CD4-positive, alpha-beta T cell (primary cell): ENCODE data around the gene LBR. TPM values are rescaled to one million over a fixed set of nuclear protein-coding genes. Genes with fewer than 3 reads are reported as not detected.

Experiments
- ATAC-seq: fragments of 200-7000 bp; cut with Tn5 transposase; one replicate; pipeline ENCODE4 v1.10.0; 2022; ENCODE audit warnings: mild to moderate bottlenecking; ENCODE audit not compliant: poor library complexity
- CTCF ChIA-PET: fragments of 350-600 bp; sonication (Branson Sonifier 250); formaldehyde crosslinking; loops from one replicate; lab custom pipeline; 2021; ENCODE audit warnings: antibody characterized with exemption, inconsistent platforms; lab: Charles Lee
- POLR2A ChIA-PET: fragments of 350-600 bp; sonication (Branson Sonifier 250); formaldehyde crosslinking; loops from one replicate; lab custom pipeline; 2021; ENCODE audit warnings: antibody characterized with exemption, inconsistent platforms; lab: Charles Lee
- DNase-seq, 14 experiments: peaks; one replicate each; pipeline ENCODE4 v3.0.0-alpha.2; 2013 to 2020; ENCODE audit warnings: mixed read lengths in 2 of 14
- H3K27ac ChIP-seq, 2 donors: one replicate each; pipeline versions ENCODE4 v1.5.1 to v1.7.0; 2013; ENCODE audit warnings: low read length in 2 of 2, low read depth in 1 of 2, mild to moderate bottlenecking in 1 of 2
- H3K27me3 ChIP-seq, 2 experiments: 1 replicate in 1 of 2; 2 replicates in 1 of 2; pipeline versions ENCODE4 v1.6.1 to v1.7.0; 2013; ENCODE audit warnings: low read length in 2 of 2, control low read depth in 1 of 2, mild to moderate bottlenecking in 1 of 2, moderate library complexity in 1 of 2; ENCODE audit not compliant: insufficient read depth in 2 of 2, control insufficient read depth in 1 of 2
- H3K36me3 ChIP-seq: one replicate; pipeline ENCODE4 v1.6.1; 2013; ENCODE audit warnings: low read length, control low read depth; ENCODE audit not compliant: insufficient read depth
- H3K4me1 ChIP-seq: one replicate; pipeline ENCODE4 v1.6.1; 2013; ENCODE audit warnings: low read length, control low read depth; ENCODE audit not compliant: insufficient read depth
- H3K4me3 ChIP-seq: one replicate; pipeline ENCODE4 v1.5.1; 2013; ENCODE audit warnings: mild to moderate bottlenecking, low read length, moderate library complexity
- H3K9me3 ChIP-seq, 2 experiments: 1 replicate in 1 of 2; 2 replicates in 1 of 2; pipeline versions ENCODE4 v1.6.1 to v1.7.0; 2013; ENCODE audit warnings: low read length in 2 of 2, mild to moderate bottlenecking in 2 of 2, control low read depth in 1 of 2, moderate library complexity in 1 of 2; ENCODE audit not compliant: control insufficient read depth in 1 of 2, insufficient read depth in 1 of 2
- H3K27ac Mint-ChIP-seq: one replicate; pipeline ENCODE4 v1.8.0; 2020; ENCODE audit warnings: mixed read lengths
- H3K27me3 Mint-ChIP-seq: one replicate; pipeline ENCODE4 v1.8.0; 2021; ENCODE audit warnings: mixed read lengths
- H3K36me3 Mint-ChIP-seq: one replicate; pipeline ENCODE4 v1.8.0; 2021; ENCODE audit warnings: low read depth, mixed read lengths
- H3K4me1 Mint-ChIP-seq: one replicate; pipeline ENCODE4 v1.8.0; 2021; ENCODE audit warnings: low read depth, mixed read lengths
- H3K4me3 Mint-ChIP-seq: one replicate; pipeline ENCODE4 v1.8.0; 2020; ENCODE audit warnings: mild to moderate bottlenecking, mixed read lengths
- H3K9me3 Mint-ChIP-seq: one replicate; pipeline ENCODE4 v1.8.0; 2020; ENCODE audit warnings: mixed read lengths
- CTCF ChIP-seq: fragments of 200-600 bp; IDR thresholded peaks from one replicate; pipeline ENCODE4 v1.8.0; 2022; ENCODE audit warnings: antibody characterized with exemption, mild to moderate bottlenecking
- intact Hi-C, 2 experiments: fragments of 100-400 bp; cut with DNase I in 1 of 2; cut with micrococcal nuclease in 1 of 2; formaldehyde crosslinking; loops; one replicate each; pipeline versions ENCODE4 v1.15.1 to v1.9.0; 2023 to 2025; cut with DNase I, micrococcal nuclease
- total RNA-seq, 174 experiments: library from RNA in 2 of 174; stranded (reverse) in 2 of 174; gene quantifications; one replicate each; pipeline ENCODE4 v1.2.3 and lab custom pipeline; 2021 to 2026

The LBR gene
- total RNA-seq, 2 experiments from 2014 or later: 118 to 129 TPM

- no peaks in the 10 kb centered on the region for H3K9me3 ChIP-seq
- ATAC-seq (no peak), DNase-seq (no peak)
- Mint-ChIP-seq H3K4me3 (no peak overlapping the region), H3K4me1 (no peaks in the 10 kb centered on the region), H3K36me3 (no peaks in the 10 kb centered on the region), H3K27ac (no peak overlapping the region), H3K9me3 (no peaks in the 10 kb centered on the region), H3K27me3 (peaks cover 33% of the 10 kb centered on the region)
- no peak for TF ChIP-seq CTCF
- CTCF ChIA-PET: no interaction called here
- H3K36me3 ChIP-seq: no peaks in the 10 kb centered on the region
- intact Hi-C loops: no loop called here
- H3K27ac ChIP-seq: no peak overlapping the region
- peaks cover 0 to 4% of the 10 kb centered on the region in 2 experiments for H3K27me3 ChIP-seq
- H3K4me1 ChIP-seq: no peaks in the 10 kb centered on the region
- no peak overlapping the region for H3K4me3 ChIP-seq
- POLR2A ChIA-PET: no interaction called here
Measured at GRCh38 chr1:225362805-225363204, 65.0 kb downstream of the LBR start.

GRCh38 chr1:225361176-225361575 is 66.7 kb downstream of the LBR start:
- Mint-ChIP-seq H3K4me3 (no peak overlapping the region), H3K4me1 (no peaks in the 10 kb centered on the region), H3K36me3 (no peaks in the 10 kb centered on the region), H3K9me3 (no peaks in the 10 kb centered on the region), H3K27ac (no peak overlapping the region), H3K27me3 (peaks cover 32% of the 10 kb centered on the region)
- ATAC-seq (no peak), DNase-seq (no peak)
- Histone ChIP-seq H3K27me3 (peaks cover 0 to 4% of the 10 kb centered on the region in 2 experiments), H3K4me1 (no peaks in the 10 kb centered on the region), H3K36me3 (no peaks in the 10 kb centered on the region), H3K4me3 (no peak overlapping the region), H3K9me3 (no peaks in the 10 kb centered on the region), H3K27ac (no peak overlapping the region)
- intact Hi-C loops: no loop called here
- POLR2A ChIA-PET: no interaction called here
- TF ChIP-seq CTCF: no peak
- CTCF ChIA-PET: no interaction called here

GRCh38 chr1:225360119-225360518 is 67.7 kb downstream of the LBR start:
- H3K27me3 ChIP-seq: peaks cover 0 to 4% of the 10 kb centered on the region in 2 experiments
- Mint-ChIP-seq H3K9me3 (no peaks in the 10 kb centered on the region), H3K4me3 (no peak overlapping the region), H3K27me3 (peaks cover 28% of the 10 kb centered on the region), H3K4me1 (no peaks in the 10 kb centered on the region), H3K36me3 (no peaks in the 10 kb centered on the region), H3K27ac (no peak overlapping the region)
- intact Hi-C loops: no loop called here
- CTCF ChIA-PET: no interaction called here
- no peaks in the 10 kb centered on the region for H3K4me1 ChIP-seq
- no peaks in the 10 kb centered on the region for H3K9me3 ChIP-seq
- POLR2A ChIA-PET: no interaction called here
- DNase-seq (no peak), ATAC-seq (no peak)
- H3K36me3 ChIP-seq: no peaks in the 10 kb centered on the region
- no peak for TF ChIP-seq CTCF
- no peak overlapping the region for H3K4me3 ChIP-seq
- no peak overlapping the region for H3K27ac ChIP-seq
